GM06990 (cell line): ENCODE data around the gene SLC37A4.
"Not testable (repeated sequence)": the region's sequence is repeated elsewhere in the genome, so short reads cannot be mapped to it uniquely, and the experiment has no call there.

Experiments
- DNase-seq: peaks from one replicate; pipeline ENCODE4 v3.0.0-alpha.2; 2011; ENCODE audit not compliant: insufficient read length; ENCODE audit errors: extremely low read depth
- H3K27me3 ChIP-seq: replicated peaks from 2 replicates; pipeline ENCODE4 v1.6.0; 2011; ENCODE audit warnings: low read length; ENCODE audit not compliant: control insufficient read depth, insufficient read depth
- H3K36me3 ChIP-seq: 2 replicates; pipeline ENCODE4 v1.5.1; 2011; ENCODE audit warnings: low read length; ENCODE audit not compliant: control insufficient read depth, insufficient read depth
- H3K4me3 ChIP-seq: replicated peaks from 2 replicates; pipeline ENCODE4 v1.5.1; 2011; ENCODE audit warnings: low read depth, mild to moderate bottlenecking, control low read depth, low read length
- TF ChIP-seq, protein P1 (sequence below): IDR thresholded peaks from 2 replicates; pipeline ENCODE4 v1.5.1; 2011; ENCODE audit warnings: low read length, control low read depth, mild to moderate bottlenecking, inconsistent platforms; ENCODE audit not compliant: insufficient read depth, poor library complexity, severe bottlenecking

Gene SLC37A4

DNA sequence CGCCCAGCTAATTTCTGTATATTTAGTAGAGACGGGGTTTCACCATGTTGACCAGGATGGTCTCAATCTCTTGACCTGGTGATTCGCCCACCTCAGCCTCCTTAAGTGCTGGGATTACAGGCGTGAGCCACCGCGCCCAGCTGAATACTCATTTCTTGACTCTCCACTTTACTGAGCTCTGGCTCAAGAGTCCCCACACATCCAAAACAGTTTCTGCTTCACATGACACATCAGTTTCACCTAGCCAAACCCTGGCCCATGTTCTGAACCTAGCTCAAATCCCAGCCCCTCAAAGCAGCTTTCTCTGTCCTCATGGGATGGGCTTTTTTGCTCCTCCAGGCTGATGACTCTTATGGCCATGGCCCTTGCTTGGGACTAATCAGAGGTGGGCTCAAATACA, 16.5 kb upstream of the SLC37A4 start:
- no peak overlapping the region for H3K4me3 ChIP-seq
- no peaks in the 10 kb centered on the region for H3K27me3 ChIP-seq
- DNase-seq, result no peak
- H3K36me3 ChIP-seq, result peaks cover 61% of the 10 kb centered on the region
- TF ChIP-seq, protein P1, sequence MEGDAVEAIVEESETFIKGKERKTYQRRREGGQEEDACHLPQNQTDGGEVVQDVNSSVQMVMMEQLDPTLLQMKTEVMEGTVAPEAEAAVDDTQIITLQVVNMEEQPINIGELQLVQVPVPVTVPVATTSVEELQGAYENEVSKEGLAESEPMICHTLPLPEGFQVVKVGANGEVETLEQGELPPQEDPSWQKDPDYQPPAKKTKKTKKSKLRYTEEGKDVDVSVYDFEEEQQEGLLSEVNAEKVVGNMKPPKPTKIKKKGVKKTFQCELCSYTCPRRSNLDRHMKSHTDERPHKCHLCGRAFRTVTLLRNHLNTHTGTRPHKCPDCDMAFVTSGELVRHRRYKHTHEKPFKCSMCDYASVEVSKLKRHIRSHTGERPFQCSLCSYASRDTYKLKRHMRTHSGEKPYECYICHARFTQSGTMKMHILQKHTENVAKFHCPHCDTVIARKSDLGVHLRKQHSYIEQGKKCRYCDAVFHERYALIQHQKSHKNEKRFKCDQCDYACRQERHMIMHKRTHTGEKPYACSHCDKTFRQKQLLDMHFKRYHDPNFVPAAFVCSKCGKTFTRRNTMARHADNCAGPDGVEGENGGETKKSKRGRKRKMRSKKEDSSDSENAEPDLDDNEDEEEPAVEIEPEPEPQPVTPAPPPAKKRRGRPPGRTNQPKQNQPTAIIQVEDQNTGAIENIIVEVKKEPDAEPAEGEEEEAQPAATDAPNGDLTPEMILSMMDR, result no peak

DNA sequence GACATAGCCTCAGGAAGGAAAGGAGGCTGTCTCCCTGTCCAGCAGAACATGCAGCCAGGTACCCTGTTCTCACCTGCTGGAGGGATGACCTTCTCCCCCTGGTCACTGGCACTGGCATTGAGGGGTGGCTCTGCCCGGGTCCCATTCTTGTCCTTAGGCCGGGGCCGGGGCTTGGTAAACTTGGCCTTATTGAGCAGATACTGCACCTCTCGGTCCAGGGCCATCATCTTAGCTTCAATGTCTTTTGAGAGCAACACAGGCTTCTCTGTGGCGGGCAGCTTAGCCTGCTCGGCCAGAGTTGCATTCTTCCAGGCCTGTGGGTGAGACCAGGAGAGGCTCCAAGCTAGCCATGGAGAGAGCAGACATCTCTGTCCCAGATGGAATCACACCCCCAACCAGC, 15.8 kb upstream of the SLC37A4 start:
- TF ChIP-seq, protein P1, result no peak
- no peak overlapping the region for H3K4me3 ChIP-seq
- H3K36me3 ChIP-seq, result peaks cover 53% of the 10 kb centered on the region
- H3K27me3 ChIP-seq, result no peaks in the 10 kb centered on the region
- DNase-seq, result no peak

DNA sequence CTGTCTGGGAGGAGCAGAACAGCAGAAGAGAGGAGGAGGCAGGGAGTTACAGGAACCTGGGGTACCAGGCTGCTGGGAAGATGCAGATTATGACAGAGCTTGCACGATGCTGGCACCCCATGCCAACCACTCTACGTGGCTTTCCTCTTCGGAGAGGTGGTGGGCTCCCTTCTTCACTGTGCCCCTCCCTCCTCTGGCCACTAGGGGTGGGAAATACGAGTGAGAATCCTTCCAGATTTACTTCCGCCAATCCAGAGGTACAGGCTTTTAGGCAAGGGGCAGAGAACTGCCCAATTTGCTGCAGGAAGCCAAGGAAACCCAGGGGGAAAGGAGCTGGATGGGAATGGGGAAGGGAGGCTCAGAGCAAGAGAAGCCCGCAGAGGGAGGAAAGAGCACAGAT, 14.0 kb upstream of the SLC37A4 start:
- Histone ChIP-seq H3K36me3 (peaks cover 44% of the 10 kb centered on the region), H3K27me3 (no peaks in the 10 kb centered on the region), H3K4me3 (no peak overlapping the region)
- TF ChIP-seq, protein P1, result peak; percentile 15
- DNase-seq, result no peak

DNA sequence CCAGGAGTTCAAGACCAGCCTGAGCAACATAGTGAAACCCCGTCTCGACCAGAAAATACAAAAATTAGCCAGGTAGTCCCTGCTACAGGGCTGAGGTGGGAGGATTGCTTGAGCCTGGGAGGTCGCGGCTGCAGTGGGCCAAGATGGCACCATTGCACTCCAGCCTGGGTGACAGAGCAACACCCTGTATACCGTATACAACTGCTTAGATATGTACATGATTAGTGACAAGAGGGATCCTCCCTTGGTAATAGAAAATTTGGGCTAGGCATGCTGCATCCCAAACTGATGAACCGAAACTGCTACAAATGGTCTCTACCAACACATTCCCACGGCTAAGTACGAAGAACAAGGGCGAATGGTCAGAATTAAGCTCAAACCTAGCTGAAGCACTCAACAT, 12.2 kb upstream of the SLC37A4 start:
- Histone ChIP-seq H3K27me3 (no peaks in the 10 kb centered on the region), H3K36me3 (peaks cover 27% of the 10 kb centered on the region), H3K4me3 (no peak overlapping the region)
- DNase-seq, result no peak
- TF ChIP-seq, protein P1, result no peak

DNA sequence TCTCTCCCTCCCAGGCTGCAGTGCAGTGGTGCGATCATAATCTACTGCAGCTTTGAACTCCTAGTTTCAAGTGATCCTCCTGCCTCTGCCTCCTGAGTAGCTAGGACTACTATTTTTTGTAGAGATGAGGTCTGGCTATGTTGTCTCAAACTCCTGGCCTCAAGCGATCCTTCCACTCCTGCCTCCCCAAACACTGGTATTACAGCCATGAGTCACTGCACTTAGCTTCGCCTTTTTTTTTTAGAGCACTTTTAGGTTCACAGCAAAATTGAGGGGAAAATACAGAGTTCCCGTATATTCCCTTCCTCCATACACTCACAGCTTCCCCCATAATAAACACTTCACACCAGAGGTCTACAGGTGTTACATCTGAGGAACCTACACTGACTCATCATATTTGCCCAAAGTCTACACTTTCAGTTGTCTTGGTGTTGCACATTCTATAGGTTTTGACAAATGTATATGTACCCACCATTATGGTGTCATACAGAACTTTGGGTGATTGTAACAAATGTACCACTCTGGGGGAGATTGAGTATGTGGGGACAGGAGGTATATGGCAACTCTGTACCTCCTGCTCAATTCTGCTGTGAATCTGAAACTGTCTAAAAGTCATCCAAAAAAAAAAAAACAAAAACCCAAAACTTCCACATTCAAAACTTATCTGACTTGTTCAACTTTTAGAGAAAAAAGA, 11.3 kb upstream of the SLC37A4 start:
- H3K27me3 ChIP-seq, result no peaks in the 10 kb centered on the region
- TF ChIP-seq, protein P1, result no peak
- no peak overlapping the region for H3K4me3 ChIP-seq
- peaks cover 20% of the 10 kb centered on the region for H3K36me3 ChIP-seq
- DNase-seq, result no peak

DNA sequence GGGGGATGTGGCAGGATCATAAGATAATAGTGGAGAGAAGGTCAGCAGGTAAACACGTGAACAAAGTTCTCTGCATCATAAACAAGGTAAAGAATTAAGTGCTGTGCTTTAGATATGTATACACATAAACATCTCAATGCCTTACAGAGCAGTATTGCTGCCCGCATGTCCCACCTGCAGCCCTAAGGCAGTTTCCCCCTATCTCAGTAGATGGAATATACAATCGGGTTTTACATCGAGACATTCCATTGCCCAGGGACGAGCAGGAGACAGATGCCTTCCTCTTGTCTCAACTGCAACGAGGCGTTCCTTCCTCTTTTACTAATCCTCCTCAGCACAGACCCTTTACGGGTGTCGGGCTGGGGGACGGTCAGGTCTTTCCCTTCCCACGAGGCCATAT, 8.8 kb upstream of the SLC37A4 start:
- not testable (repeated sequence) for DNase-seq, H3K27me3 ChIP-seq, H3K4me3 ChIP-seq, H3K36me3 ChIP-seq
